HL-60 (cell line): ENCODE data around the gene ANKS1A.

Source experiments
- DNase-seq, 2 experiments: peaks; one replicate each; pipeline ENCODE4 v3.0.0-alpha.2; 2010 to 2020; ENCODE audit warnings: low read depth in 1 of 2, low spot score in 1 of 2
- H3K27ac ChIP-seq: fragments of 250-450 bp; sonication (Bioruptor Pico); replicated peaks from 2 replicates; pipeline ENCODE4 v1.5.1; 2020; ENCODE audit warnings: mild to moderate bottlenecking, moderate library complexity
- H3K27me3 ChIP-seq: fragments of 250-450 bp; sonication (Bioruptor Pico); 2 replicates; pipeline ENCODE4 v1.5.1; 2021; ENCODE audit warnings: mild to moderate bottlenecking, moderate library complexity; ENCODE audit not compliant: insufficient read depth, poor library complexity, severe bottlenecking
- H3K4me3 ChIP-seq: replicated peaks from 2 replicates; pipeline ENCODE4 v1.5.1; 2011; ENCODE audit warnings: mild to moderate bottlenecking, control low read depth, low read length; ENCODE audit not compliant: insufficient read depth
- GABPA ChIP-seq: IDR thresholded peaks from 2 replicates; pipeline ENCODE4 v1.6.1; 2012; ENCODE audit warnings: low read depth
- POLR2AphosphoS5 ChIP-seq: IDR thresholded peaks from 2 replicates; pipeline ENCODE4 v1.6.1; 2012; ENCODE audit warnings: low read depth
- SPI1 ChIP-seq: IDR thresholded peaks from 2 replicates; pipeline ENCODE4 v1.6.1; 2012; ENCODE audit warnings: low read depth, mild to moderate bottlenecking, borderline replicate concordance
- TF ChIP-seq, protein P1 (sequence below): IDR thresholded peaks from 2 replicates; pipeline ENCODE4 v1.6.1; 2012; ENCODE audit warnings: low read depth; ENCODE audit not compliant: insufficient replicate concordance
- TF ChIP-seq, protein P2 (sequence below): IDR thresholded peaks from one replicate; pipeline ENCODE4 v1.5.1; 2011; ENCODE audit warnings: low read length, control low read depth, inconsistent platforms; ENCODE audit not compliant: insufficient read depth

Gene ANKS1A

DNA sequence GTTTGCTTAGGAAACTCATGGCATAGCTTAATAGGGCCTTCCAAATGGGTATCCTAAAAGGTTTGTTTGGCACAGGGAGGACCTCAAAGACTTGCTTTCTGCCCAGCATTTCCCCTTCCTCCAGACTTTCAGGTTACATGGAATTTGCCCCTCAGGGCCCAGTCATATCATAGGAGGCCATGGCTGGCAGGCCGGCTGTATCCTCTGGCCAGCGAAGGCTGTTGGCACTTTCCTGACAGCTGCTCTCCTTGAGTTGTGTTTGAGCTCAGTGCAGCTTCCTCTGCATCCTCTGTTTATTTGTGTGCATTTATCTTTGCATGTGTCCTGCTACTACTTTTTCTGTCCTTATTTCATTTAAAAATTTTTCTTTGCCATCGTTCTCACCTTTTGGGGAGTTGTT lies 90.9 kb downstream of the ANKS1A start:
- H3K27me3 ChIP-seq = no peaks in the 10 kb centered on the region
- H3K4me3 ChIP-seq = no peak overlapping the region
- no peak for DNase-seq
- H3K27ac ChIP-seq = no peak overlapping the region
- no peak for TF ChIP-seq POLR2AphosphoS5
- TF ChIP-seq GABPA = no peak
- TF ChIP-seq, protein P1, sequence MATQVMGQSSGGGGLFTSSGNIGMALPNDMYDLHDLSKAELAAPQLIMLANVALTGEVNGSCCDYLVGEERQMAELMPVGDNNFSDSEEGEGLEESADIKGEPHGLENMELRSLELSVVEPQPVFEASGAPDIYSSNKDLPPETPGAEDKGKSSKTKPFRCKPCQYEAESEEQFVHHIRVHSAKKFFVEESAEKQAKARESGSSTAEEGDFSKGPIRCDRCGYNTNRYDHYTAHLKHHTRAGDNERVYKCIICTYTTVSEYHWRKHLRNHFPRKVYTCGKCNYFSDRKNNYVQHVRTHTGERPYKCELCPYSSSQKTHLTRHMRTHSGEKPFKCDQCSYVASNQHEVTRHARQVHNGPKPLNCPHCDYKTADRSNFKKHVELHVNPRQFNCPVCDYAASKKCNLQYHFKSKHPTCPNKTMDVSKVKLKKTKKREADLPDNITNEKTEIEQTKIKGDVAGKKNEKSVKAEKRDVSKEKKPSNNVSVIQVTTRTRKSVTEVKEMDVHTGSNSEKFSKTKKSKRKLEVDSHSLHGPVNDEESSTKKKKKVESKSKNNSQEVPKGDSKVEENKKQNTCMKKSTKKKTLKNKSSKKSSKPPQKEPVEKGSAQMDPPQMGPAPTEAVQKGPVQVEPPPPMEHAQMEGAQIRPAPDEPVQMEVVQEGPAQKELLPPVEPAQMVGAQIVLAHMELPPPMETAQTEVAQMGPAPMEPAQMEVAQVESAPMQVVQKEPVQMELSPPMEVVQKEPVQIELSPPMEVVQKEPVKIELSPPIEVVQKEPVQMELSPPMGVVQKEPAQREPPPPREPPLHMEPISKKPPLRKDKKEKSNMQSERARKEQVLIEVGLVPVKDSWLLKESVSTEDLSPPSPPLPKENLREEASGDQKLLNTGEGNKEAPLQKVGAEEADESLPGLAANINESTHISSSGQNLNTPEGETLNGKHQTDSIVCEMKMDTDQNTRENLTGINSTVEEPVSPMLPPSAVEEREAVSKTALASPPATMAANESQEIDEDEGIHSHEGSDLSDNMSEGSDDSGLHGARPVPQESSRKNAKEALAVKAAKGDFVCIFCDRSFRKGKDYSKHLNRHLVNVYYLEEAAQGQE = no peak
- TF ChIP-seq, protein P2, sequence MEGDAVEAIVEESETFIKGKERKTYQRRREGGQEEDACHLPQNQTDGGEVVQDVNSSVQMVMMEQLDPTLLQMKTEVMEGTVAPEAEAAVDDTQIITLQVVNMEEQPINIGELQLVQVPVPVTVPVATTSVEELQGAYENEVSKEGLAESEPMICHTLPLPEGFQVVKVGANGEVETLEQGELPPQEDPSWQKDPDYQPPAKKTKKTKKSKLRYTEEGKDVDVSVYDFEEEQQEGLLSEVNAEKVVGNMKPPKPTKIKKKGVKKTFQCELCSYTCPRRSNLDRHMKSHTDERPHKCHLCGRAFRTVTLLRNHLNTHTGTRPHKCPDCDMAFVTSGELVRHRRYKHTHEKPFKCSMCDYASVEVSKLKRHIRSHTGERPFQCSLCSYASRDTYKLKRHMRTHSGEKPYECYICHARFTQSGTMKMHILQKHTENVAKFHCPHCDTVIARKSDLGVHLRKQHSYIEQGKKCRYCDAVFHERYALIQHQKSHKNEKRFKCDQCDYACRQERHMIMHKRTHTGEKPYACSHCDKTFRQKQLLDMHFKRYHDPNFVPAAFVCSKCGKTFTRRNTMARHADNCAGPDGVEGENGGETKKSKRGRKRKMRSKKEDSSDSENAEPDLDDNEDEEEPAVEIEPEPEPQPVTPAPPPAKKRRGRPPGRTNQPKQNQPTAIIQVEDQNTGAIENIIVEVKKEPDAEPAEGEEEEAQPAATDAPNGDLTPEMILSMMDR = no peak
- no peak for TF ChIP-seq SPI1

DNA sequence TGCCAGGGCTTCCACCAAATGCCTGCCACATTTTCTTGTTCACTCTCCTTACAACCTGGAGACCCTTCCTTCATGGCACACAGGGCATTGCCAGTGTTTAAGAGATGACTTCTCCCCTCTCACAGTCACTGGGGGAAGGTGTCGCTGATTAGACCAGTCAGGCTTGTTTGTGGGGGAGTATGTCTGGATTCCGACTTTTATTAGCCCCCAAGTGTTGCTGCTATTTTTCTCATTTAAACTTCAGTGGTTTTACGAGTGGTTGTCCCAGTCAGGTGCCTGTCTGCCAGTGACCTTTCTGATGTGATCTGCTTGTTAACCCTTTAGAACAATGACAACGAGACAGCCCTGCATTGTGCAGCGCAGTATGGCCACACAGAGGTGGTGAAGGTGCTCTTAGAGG lies 92.3 kb downstream of the ANKS1A start:
- TF ChIP-seq, protein P2 = no peak
- TF ChIP-seq POLR2AphosphoS5 = no peak
- no peak for TF ChIP-seq GABPA
- TF ChIP-seq, protein P1 = no peak
- no peak for TF ChIP-seq SPI1
- Histone ChIP-seq H3K27ac (no peak overlapping the region), H3K27me3 (no peaks in the 10 kb centered on the region), H3K4me3 (no peak overlapping the region)
- DNase-seq = no peak

DNA sequence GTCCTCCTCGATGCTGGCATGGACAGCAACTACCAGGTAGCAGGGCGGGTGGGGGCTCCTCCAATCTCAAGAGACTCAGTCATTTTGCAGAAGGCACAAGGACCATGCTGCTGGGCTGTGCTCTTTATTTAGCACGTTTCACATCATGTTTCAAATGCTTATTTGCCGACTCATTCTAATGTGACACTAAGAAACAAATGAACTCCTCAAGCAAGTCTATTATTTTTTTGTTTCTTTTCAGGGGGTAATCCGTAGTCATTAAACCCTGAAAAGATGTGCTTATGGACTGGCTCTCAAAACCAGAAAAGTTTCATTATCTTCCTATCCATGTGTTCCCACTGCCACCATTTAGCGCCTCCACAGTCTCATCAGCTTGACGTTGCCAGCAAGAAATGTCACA lies 92.9 kb downstream of the ANKS1A start:
- DNase-seq = no peak
- TF ChIP-seq, protein P1 = no peak
- TF ChIP-seq, protein P2 = no peak
- TF ChIP-seq GABPA (no peak), POLR2AphosphoS5 (no peak), SPI1 (no peak)
- Histone ChIP-seq H3K27ac (no peak overlapping the region), H3K4me3 (no peak overlapping the region), H3K27me3 (no peaks in the 10 kb centered on the region)
